ENCODE results near the gene CLDND1. TPM values are rescaled to one million over a fixed set of nuclear protein-coding genes. Genes with fewer than 3 reads are reported as not detected.
"Not testable (repeated sequence)": the region's sequence is repeated elsewhere in the genome, so short reads cannot be mapped to it uniquely, and the experiment has no call there.

CLDND1 gene
- polyA plus RNA-seq, 1 experiment: 73.8 TPM

GRCh38 chr3:98564282-98565005 lies 41.7 kb upstream of the CLDND1 start:
- no peaks in the 10 kb centered on the region for H3K27me3 ChIP-seq (ENCODE audit: control insufficient read depth, insufficient read depth, low read length)
- ChIA-PET CTCF (interaction anchor here (1.0 kb wide), 1 partner anchor 23 kb away, joined by 3 read pairs; no protein-coding TSS in a partner anchor), POLR2A (no interaction called here)
- no peak for TF ChIP-seq CTCF (IDR thresholded peaks at IDR 0.05; ENCODE audit: insufficient read depth, low read depth, low read length)
- DNase-seq (ENCODE audit: low read depth): no peak
- no peak overlapping the region for H3K4me3 ChIP-seq (ENCODE audit: low read depth, low read length)
- H3K36me3 ChIP-seq (ENCODE audit: control insufficient read depth, insufficient read depth, low read length): no peaks in the 10 kb centered on the region

- H3K27me3 ChIP-seq (ENCODE audit: control insufficient read depth, insufficient read depth, low read length): no peaks in the 10 kb centered on the region
- ChIA-PET CTCF (interaction anchor here (1.0 kb wide), 1 partner anchor 24 kb away, joined by 3 read pairs; no protein-coding TSS in a partner anchor), POLR2A (interaction anchor here (0.7 to 0.9 kb wide), 2 partner anchors 41 to 57 kb away, joined by 3 to 4 read pairs; partner anchors contain the start of gene CLDND1)
- no peaks in the 10 kb centered on the region for H3K36me3 ChIP-seq (ENCODE audit: control insufficient read depth, insufficient read depth, low read length)
- no peak overlapping the region for H3K4me3 ChIP-seq (ENCODE audit: low read depth, low read length)
- peak; percentile 62 for DNase-seq (ENCODE audit: low read depth)
- TF ChIP-seq CTCF (IDR thresholded peaks at IDR 0.05; ENCODE audit: insufficient read depth, low read depth, low read length): no peak
Observed at GRCh38 chr3:98563661-98564281, 41.1 kb upstream of the CLDND1 start.

GRCh38 chr3:98561727-98562521 lies 39.2 kb upstream of the CLDND1 start:
- TF ChIP-seq CTCF (IDR thresholded peaks at IDR 0.05; ENCODE audit: insufficient read depth, low read depth, low read length): no peak
- DNase-seq (ENCODE audit: low read depth): no peak
- CTCF ChIA-PET: no interaction called here
- POLR2A ChIA-PET: no interaction called here
- H3K27me3 ChIP-seq (ENCODE audit: control insufficient read depth, insufficient read depth, low read length): no peaks in the 10 kb centered on the region; the same call in 1 of the 2 replicates
- H3K4me3 ChIP-seq (ENCODE audit: low read depth, low read length): no peak overlapping the region
- H3K36me3 ChIP-seq (ENCODE audit: control insufficient read depth, insufficient read depth, low read length): no peaks in the 10 kb centered on the region

- H3K36me3 ChIP-seq (ENCODE audit: control insufficient read depth, insufficient read depth, low read length): no peaks in the 10 kb centered on the region
- no peak for DNase-seq (ENCODE audit: low read depth)
- ChIA-PET POLR2A (no interaction called here), CTCF (interaction anchor here (0.7 kb wide), 1 partner anchor 24 kb away, joined by 3 read pairs; no protein-coding TSS in a partner anchor)
- no peak overlapping the region for H3K4me3 ChIP-seq (ENCODE audit: low read depth, low read length)
- no peak for TF ChIP-seq CTCF (IDR thresholded peaks at IDR 0.05; ENCODE audit: insufficient read depth, low read depth, low read length)
- no peaks in the 10 kb centered on the region; the same call in 1 of the 2 replicates for H3K27me3 ChIP-seq (ENCODE audit: control insufficient read depth, insufficient read depth, low read length)
Observed at GRCh38 chr3:98560911-98561310, 38.2 kb upstream of the CLDND1 start.

- CTCF ChIA-PET: interaction anchor here (0.6 kb wide), 1 partner anchor 14 kb away, joined by 3 read pairs; no protein-coding TSS in a partner anchor
- not testable (repeated sequence) for H3K27me3 ChIP-seq (ENCODE audit: control insufficient read depth, insufficient read depth, low read length)
Observed at GRCh38 chr3:98559769-98560168, 37.1 kb upstream of the CLDND1 start.

More at GRCh38 chr3:98559769-98560168, 37.1 kb upstream of the CLDND1 start:
- DNase-seq (ENCODE audit: low read depth); POLR2A ChIA-PET; H3K36me3 ChIP-seq (ENCODE audit: control insufficient read depth, insufficient read depth, low read length); H3K4me3 ChIP-seq (ENCODE audit: low read depth, low read length): not testable (repeated sequence)

Measured in BJ (cell line).